K562 treated with DMSO at 1 percent for 24 hours (cell line): Measurements from ENCODE around the gene IDE. TPM values are rescaled to one million over a fixed set of nuclear protein-coding genes. Genes with fewer than 3 reads are reported as not detected.

Experiments used
- total RNA-seq: library from RNA; unstranded; fragments of 300-600 nt; gene quantifications from 2 replicates; pipeline ENCODE4 v1.2.3, GENCODE V29; 2022; ENCODE audit warnings: low read depth; ENCODE audit not compliant: insufficient read depth

The IDE gene
- 9.2 and 12.1 TPM in 2 replicates for total RNA-seq

GRCh38 chr10:92573798-92574547 lies at the start of gene IDE:
Gene IDE (minus strand): TSS chr10:92574093. CDS start chr10:92574019, 74 bp downstream.

GRCh38 chr10:92592761-92593618 lies 19.1 kb upstream of the IDE start, which contains the start of gene KIF11:
Gene KIF11 (plus strand): TSS chr10:92593130. CDS start chr10:92593376, 246 bp downstream.

Other genes with a start within 250 kb of the IDE start
- 16.9 and 21.5 TPM in 2 replicates for gene KIF11, start 19.0 kb upstream of the IDE start, total RNA-seq
- gene HHEX, start 115.9 kb upstream of the IDE start, total RNA-seq, result 106 and 120 TPM in 2 replicates